NT2/D1 (cell line): ENCODE measurements around the gene RBFOX2.

Source experiments
- DNase-seq: peaks from one replicate; pipeline ENCODE4 v3.0.0-alpha.2; 2011; ENCODE audit warnings: low read depth, low spot score
- H3K27me3 ChIP-seq: 2 replicates; pipeline ENCODE4 v1.6.0; 2011; ENCODE audit warnings: mild to moderate bottlenecking; ENCODE audit not compliant: insufficient read length, insufficient read depth
- H3K36me3 ChIP-seq: 2 replicates; pipeline ENCODE4 v1.6.1; 2011; ENCODE audit warnings: mild to moderate bottlenecking, low read length, mixed read lengths; ENCODE audit not compliant: insufficient read depth, insufficient read length
- H3K4me1 ChIP-seq: 2 replicates; pipeline ENCODE4 v1.5.1; 2011; ENCODE audit not compliant: insufficient read depth, insufficient read length
- H3K4me3 ChIP-seq: 2 replicates; pipeline ENCODE4 v1.5.1; 2011; ENCODE audit warnings: low read depth; ENCODE audit not compliant: insufficient read length
- H3K9ac ChIP-seq: 2 replicates; pipeline ENCODE4 v1.6.0; 2011; ENCODE audit warnings: low read depth; ENCODE audit not compliant: insufficient read length
- H3K9me3 ChIP-seq: 2 replicates; pipeline ENCODE4 v1.5.1; 2011; ENCODE audit warnings: mild to moderate bottlenecking, low read length; ENCODE audit not compliant: insufficient read depth
- SUZ12 ChIP-seq: IDR thresholded peaks from 2 replicates; pipeline ENCODE4 v1.6.1; 2011; ENCODE audit not compliant: insufficient read length, insufficient read depth; ENCODE audit errors: extremely low read depth
- YY1 ChIP-seq: IDR thresholded peaks from 2 replicates; pipeline ENCODE4 v1.6.1; 2011; ENCODE audit not compliant: insufficient read length, insufficient read depth
- ZNF274 ChIP-seq: IDR thresholded peaks from 2 replicates; pipeline ENCODE4 v1.6.1; 2011; ENCODE audit warnings: mild to moderate bottlenecking, low read depth, low read length

RBFOX2 gene

DNA sequence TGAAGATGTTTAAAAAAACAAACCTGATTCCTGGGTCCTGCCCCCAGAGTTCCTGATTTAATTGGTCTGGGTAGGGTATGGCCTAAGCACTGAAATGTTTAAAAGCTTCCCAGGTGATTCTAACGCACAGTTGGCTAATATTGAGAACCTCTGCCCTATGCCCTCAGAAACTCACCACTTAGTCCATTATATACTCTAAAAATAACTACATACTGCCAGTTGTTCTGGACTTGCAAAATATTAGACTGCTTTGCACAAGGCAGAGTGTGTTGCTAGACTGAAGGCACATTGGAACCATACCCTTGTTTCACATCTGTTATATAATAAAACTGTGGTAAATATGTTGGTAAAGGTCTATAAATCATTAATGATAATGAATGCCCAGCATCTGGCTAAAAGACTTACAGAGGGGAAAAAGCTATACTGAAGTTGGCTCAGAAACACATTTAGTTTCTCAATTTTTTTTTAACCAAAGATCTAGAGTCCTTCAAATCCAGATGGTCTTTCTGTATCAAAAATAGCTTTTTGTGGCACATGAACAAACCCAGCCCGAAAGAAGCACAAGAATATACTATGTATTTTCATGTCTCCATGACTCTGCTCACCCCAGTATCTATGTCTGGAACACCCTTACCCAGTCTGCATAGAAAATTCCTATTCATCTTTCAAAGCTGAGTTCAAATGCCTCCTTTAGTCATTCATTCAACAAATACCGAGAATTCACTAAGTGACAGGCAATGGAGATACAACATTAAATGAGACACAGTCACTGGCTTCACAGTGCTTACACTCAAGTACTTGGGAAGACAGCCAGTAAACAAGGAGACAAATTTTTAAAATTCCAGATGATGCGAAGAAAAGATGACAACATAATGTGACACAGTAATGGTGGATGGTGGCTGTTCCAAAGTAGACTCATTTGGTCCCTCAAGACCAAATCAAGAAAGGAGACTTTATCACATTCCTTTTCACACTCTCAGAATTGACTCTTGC, 44.1 kb downstream of the RBFOX2 start:
- Histone ChIP-seq H3K27me3 (no peaks in the 10 kb centered on the region), H3K9ac (no peak overlapping the region), H3K4me1 (no peaks in the 10 kb centered on the region), H3K4me3 (no peak overlapping the region), H3K36me3 (no peaks in the 10 kb centered on the region), H3K9me3 (no peaks in the 10 kb centered on the region)
- TF ChIP-seq YY1, result no peak
- TF ChIP-seq SUZ12, result no peak
- no peak for TF ChIP-seq ZNF274
- DNase-seq, result no peak

DNA sequence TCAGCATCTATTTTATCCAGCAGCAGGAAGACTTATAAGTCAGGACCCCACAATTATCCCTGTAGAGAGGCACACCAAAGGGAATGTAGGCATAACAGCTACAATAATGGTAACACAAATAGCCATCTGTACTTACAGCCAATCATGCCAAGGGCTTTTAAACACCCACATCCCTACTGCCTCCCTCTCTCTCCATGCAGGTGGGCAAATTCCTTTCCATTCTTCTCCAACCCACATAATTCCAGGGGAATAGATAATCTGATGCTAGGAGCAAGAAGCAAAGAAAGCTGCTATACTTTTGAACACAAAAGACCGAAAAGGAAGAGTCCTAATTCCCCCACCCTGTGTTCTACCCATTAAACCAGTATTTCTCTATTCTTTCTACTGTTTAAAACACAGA, 46.7 kb downstream of the RBFOX2 start:
- Histone ChIP-seq H3K9ac (no peak overlapping the region), H3K36me3 (no peaks in the 10 kb centered on the region), H3K9me3 (no peaks in the 10 kb centered on the region), H3K4me3 (no peak overlapping the region), H3K27me3 (no peaks in the 10 kb centered on the region), H3K4me1 (no peaks in the 10 kb centered on the region)
- DNase-seq, result no peak
- TF ChIP-seq ZNF274, result no peak
- TF ChIP-seq YY1, result no peak
- no peak for TF ChIP-seq SUZ12

DNA sequence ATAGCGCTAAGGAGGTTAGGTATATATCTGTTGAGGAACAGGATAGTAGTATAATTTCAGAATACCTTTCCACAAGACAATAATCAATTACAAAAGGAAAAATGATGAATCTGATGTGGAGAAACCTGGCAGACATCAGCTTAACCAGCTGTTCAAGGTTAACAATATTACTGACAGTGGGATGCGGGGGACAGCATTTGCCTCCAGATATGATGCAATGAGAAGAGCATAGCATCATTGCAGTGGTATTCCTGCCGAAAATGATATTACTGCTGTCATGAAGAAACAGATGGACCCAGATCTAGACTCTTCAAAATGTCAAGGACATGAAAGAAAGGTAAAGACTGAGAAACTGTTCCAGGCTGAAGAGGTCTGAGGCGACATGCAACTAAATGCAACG, 49.7 kb downstream of the RBFOX2 start:
- Histone ChIP-seq H3K9ac (no peak overlapping the region), H3K36me3 (no peaks in the 10 kb centered on the region), H3K9me3 (no peaks in the 10 kb centered on the region), H3K4me3 (no peak overlapping the region), H3K27me3 (no peaks in the 10 kb centered on the region), H3K4me1 (no peaks in the 10 kb centered on the region)
- TF ChIP-seq SUZ12, result no peak
- TF ChIP-seq ZNF274, result no peak
- TF ChIP-seq YY1, result no peak
- no peak for DNase-seq

DNA sequence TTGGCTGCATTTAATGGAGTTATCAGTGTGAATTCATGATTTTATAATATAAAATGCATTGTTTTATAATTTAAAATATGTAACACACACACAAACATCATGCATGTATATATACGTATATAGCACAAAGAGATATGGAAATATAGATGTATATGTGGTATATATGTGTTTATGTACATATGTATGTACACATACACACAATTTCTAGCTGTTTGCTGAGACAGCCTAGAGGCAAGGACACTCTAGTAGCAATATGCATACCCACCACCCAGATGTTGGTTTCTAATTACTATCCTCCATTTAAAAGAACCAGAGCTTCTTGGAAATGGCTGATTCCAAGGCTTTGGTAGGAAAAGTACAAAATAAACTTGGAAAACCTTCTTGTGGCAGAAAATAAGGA, 50.4 kb downstream of the RBFOX2 start:
- no peak for DNase-seq
- Histone ChIP-seq H3K9ac (no peak overlapping the region), H3K36me3 (no peaks in the 10 kb centered on the region), H3K4me1 (no peaks in the 10 kb centered on the region), H3K27me3 (no peaks in the 10 kb centered on the region), H3K4me3 (no peak overlapping the region), H3K9me3 (no peaks in the 10 kb centered on the region)
- no peak for TF ChIP-seq ZNF274
- TF ChIP-seq SUZ12, result no peak
- no peak for TF ChIP-seq YY1

DNA sequence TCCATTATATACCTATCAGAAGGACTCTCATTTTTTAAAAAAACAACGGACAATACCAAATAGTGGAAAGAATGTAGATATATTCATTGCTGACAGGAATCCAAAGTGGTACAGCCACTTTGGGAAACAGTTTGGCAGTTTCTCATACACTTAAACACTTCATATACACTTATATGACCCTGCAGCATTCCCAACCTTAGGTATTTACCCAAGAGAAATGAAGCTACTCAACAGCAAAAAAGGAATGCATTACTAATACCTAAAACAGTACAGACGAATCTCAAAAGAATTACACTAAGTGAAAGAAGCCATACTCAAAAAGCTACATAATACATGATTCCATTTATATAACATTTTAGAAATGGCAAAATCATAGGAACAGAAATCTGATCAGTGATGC, 51.5 kb downstream of the RBFOX2 start:
- TF ChIP-seq ZNF274, result no peak
- no peak for TF ChIP-seq YY1
- no peak for TF ChIP-seq SUZ12
- no peaks in the 10 kb centered on the region for H3K4me1 ChIP-seq
- no peaks in the 10 kb centered on the region for H3K27me3 ChIP-seq

DNA sequence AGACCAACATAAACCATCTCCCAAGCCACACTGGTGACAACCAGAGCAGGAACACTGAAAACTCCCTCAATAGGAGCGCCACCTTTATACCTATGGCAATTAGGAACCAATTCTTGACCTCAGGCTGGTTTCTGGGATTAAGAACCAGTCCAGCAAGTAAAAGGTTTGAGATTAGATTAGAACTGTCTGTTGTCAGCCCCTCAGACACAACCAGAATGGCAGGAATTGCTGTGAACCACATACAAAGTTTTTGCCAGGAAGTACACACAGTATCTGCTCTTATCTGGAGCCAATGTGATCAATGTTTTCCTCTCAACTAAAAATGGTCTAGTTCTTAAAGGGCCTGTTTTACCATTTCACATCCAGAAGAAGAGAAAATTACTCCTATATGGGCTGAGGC, 55.2 kb downstream of the RBFOX2 start:
- no peak overlapping the region for H3K9ac ChIP-seq
- H3K4me3 ChIP-seq, result no peak overlapping the region
- no peak for TF ChIP-seq SUZ12
- TF ChIP-seq ZNF274, result no peak
- no peak for TF ChIP-seq YY1
- no peak for DNase-seq
- H3K4me1 ChIP-seq, result peaks cover 2% of the 10 kb centered on the region
- no peaks in the 10 kb centered on the region for H3K9me3 ChIP-seq
- H3K36me3 ChIP-seq, result no peaks in the 10 kb centered on the region
- H3K27me3 ChIP-seq, result no peaks in the 10 kb centered on the region

More for the DNA sequence above, 51.5 kb downstream of the RBFOX2 start:
- Histone ChIP-seq H3K4me3 (no peak overlapping the region), H3K36me3 (no peaks in the 10 kb centered on the region), H3K9ac (no peak overlapping the region), H3K9me3 (no peaks in the 10 kb centered on the region)
- no peak for DNase-seq

DNA sequence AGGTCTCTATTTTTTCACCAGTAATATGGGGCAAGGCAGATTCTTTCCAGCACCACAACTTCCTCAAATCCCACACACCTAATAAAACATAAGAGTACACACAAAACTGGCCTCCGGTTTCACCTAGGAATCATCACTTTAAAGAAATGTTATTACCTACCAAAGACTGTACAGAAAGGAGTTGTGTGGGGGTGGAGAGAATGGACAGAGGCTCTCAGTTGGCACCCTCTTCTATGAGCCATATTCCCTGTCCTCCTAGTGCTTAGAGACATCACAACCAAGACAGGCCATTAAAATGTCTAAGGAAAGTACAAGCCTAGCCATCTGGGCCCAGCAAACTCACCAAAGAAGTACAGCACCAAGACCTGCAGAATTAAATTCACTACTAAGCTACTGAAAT, 56.1 kb downstream of the RBFOX2 start:
- Histone ChIP-seq H3K4me3 (no peak overlapping the region), H3K9me3 (no peaks in the 10 kb centered on the region), H3K4me1 (peaks cover 2% of the 10 kb centered on the region), H3K36me3 (no peaks in the 10 kb centered on the region), H3K9ac (no peak overlapping the region), H3K27me3 (no peaks in the 10 kb centered on the region)
- no peak for DNase-seq
- TF ChIP-seq SUZ12, result no peak
- no peak for TF ChIP-seq YY1
- no peak for TF ChIP-seq ZNF274
